ENCODE results near the gene ETNK1. TPM values are rescaled to one million over a fixed set of nuclear protein-coding genes. Genes with fewer than 3 reads are reported as not detected.

The ETNK1 gene
- total and polyA plus RNA-seq, 2 donors (not counting 1 experiment from before 2014, with no cell fraction given) = 19.4 to 106 TPM

DNA sequence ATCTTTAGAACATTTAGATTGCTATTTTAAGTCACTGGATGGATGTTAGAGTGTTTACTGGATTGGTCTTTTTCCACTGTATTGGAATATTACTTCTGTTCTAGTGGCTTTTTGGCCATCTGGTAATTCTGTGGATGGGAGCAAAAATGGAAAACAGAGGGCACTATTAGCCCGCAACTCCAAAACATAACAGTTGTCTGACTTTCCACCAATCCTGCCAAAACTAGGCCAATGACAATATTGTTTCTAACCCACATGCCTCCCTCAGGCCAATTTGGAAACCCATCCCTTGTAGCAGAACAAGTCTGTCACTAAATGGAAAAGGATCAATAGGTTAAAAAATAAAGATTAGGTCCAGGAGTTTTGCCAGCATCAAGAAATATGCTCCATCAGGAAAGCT lies 97.8 kb downstream of the ETNK1 start:
- no peaks in the 10 kb centered on the region for H3K36me3 ChIP-seq (replicated peaks in 1 of 2; ENCODE audit: control extremely low read depth in 1 of 2, control insufficient read depth in 1 of 2, extremely low read depth in 1 of 2, insufficient read depth in 2 of 2, low read length in 1 of 2)
- H3K4me2 ChIP-seq (replicated peaks; ENCODE audit: low read depth, low read length, poor library complexity, severe bottlenecking) = no peak overlapping the region
- H4K20me1 ChIP-seq (ENCODE audit: control insufficient read depth, insufficient read depth, low read length, poor library complexity, severe bottlenecking) = no peaks in the 10 kb centered on the region
- no peak for TF ChIP-seq EZH2 (IDR thresholded peaks at IDR 0.05; ENCODE audit: borderline replicate concordance, insufficient read depth, low read depth, low read length, poor library complexity, severe bottlenecking)
- TF ChIP-seq, protein P1, sequence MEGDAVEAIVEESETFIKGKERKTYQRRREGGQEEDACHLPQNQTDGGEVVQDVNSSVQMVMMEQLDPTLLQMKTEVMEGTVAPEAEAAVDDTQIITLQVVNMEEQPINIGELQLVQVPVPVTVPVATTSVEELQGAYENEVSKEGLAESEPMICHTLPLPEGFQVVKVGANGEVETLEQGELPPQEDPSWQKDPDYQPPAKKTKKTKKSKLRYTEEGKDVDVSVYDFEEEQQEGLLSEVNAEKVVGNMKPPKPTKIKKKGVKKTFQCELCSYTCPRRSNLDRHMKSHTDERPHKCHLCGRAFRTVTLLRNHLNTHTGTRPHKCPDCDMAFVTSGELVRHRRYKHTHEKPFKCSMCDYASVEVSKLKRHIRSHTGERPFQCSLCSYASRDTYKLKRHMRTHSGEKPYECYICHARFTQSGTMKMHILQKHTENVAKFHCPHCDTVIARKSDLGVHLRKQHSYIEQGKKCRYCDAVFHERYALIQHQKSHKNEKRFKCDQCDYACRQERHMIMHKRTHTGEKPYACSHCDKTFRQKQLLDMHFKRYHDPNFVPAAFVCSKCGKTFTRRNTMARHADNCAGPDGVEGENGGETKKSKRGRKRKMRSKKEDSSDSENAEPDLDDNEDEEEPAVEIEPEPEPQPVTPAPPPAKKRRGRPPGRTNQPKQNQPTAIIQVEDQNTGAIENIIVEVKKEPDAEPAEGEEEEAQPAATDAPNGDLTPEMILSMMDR (IDR thresholded peaks at IDR 0.05) = no peak
- no peak overlapping the region for H3K4me3 ChIP-seq (ENCODE audit: control extremely low read depth in 1 of 5, extremely low read depth in 1 of 5, insufficient read depth in 1 of 5, low read depth in 2 of 5, low read length in 4 of 5)
- ChIA-PET POLR2A (no interaction called here), CTCF (no interaction called here)
- Mint-ChIP-seq H3K27me3 (peaks cover 15% of the 10 kb centered on the region), H3K27ac (no peak overlapping the region), H3K4me1 (no peaks in the 10 kb centered on the region), H3K4me3 (no peak overlapping the region), H3K9me3 (ENCODE audit: insufficient read depth) (no peaks in the 10 kb centered on the region)
- no CpG with 5 or more reads among the region's 1 CpG for WGBS (ENCODE audit: insufficient coverage)
- H3K4me1 ChIP-seq (ENCODE audit: control insufficient read depth in 2 of 2, insufficient read depth in 2 of 2, low read length in 2 of 2) = no peaks in the 10 kb centered on the region
- ATAC-seq (ENCODE audit: low read depth) = no peak
- no peak overlapping the region for H3K27ac ChIP-seq (ENCODE audit: low read length in 2 of 2)
- H3K9ac ChIP-seq (ENCODE audit: low read length) = no peak overlapping the region
- no peaks in the 10 kb centered on the region for H3K9me3 ChIP-seq (ENCODE audit: control extremely low read depth in 1 of 3, control insufficient read depth in 2 of 3, insufficient read depth in 1 of 3, low read length in 2 of 3)
- H3K79me2 ChIP-seq (ENCODE audit: control insufficient read depth, insufficient read depth, low read length) = no peaks in the 10 kb centered on the region
- H2AFZ ChIP-seq (ENCODE audit: insufficient read depth, low read depth, low read length, poor library complexity, severe bottlenecking) = no peak overlapping the region
- H3K27me3 ChIP-seq (replicated peaks in 1 of 4; ENCODE audit: control extremely low read depth in 1 of 4, control insufficient read depth in 3 of 4, insufficient read depth in 4 of 4, low read length in 3 of 4) = no peaks in the 10 kb centered on the region
- intact Hi-C loops (cut with micrococcal nuclease) = no loop called here
- DNase-seq = no peak

DNA sequence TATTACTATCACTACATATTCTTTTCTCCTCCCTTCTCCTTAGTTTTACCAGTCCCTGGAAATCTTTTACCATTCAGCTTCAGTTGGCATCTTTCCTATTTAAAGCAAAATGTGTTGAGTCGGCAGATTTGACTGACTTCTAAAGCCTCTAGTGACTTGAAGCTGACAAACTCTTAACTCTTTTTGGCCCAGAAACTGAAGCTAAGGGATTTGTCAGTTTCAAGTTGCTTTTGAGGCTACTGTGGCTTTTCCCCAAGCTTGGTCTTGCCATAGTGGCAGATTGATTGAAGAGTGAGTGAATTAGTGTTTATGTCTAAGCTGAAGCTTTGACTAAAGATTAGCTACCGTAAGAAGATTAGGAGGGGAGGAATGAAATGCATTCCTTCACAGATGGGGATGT lies 104.0 kb downstream of the ETNK1 start:
- Histone ChIP-seq H3K4me1 (ENCODE audit: control insufficient read depth in 2 of 2, insufficient read depth in 2 of 2, low read length in 2 of 2) (no peaks in the 10 kb centered on the region), H3K9me3 (ENCODE audit: control extremely low read depth in 1 of 3, control insufficient read depth in 2 of 3, insufficient read depth in 1 of 3, low read length in 2 of 3) (no peaks in the 10 kb centered on the region), H3K36me3 (replicated peaks in 1 of 2; ENCODE audit: control extremely low read depth in 1 of 2, control insufficient read depth in 1 of 2, extremely low read depth in 1 of 2, insufficient read depth in 2 of 2, low read length in 1 of 2) (no peaks in the 10 kb centered on the region), H4K20me1 (ENCODE audit: control insufficient read depth, insufficient read depth, low read length, poor library complexity, severe bottlenecking) (no peaks in the 10 kb centered on the region), H3K9ac (ENCODE audit: low read length) (no peak overlapping the region), H3K79me2 (ENCODE audit: control insufficient read depth, insufficient read depth, low read length) (no peaks in the 10 kb centered on the region), H2AFZ (ENCODE audit: insufficient read depth, low read depth, low read length, poor library complexity, severe bottlenecking) (no peak overlapping the region), H3K4me2 (replicated peaks; ENCODE audit: low read depth, low read length, poor library complexity, severe bottlenecking) (no peak overlapping the region), H3K27me3 (replicated peaks in 1 of 4; ENCODE audit: control extremely low read depth in 1 of 4, control insufficient read depth in 3 of 4, insufficient read depth in 4 of 4, low read length in 3 of 4) (no peaks in the 10 kb centered on the region), H3K4me3 (ENCODE audit: control extremely low read depth in 1 of 5, extremely low read depth in 1 of 5, insufficient read depth in 1 of 5, low read depth in 2 of 5, low read length in 4 of 5) (no peak overlapping the region), H3K27ac (ENCODE audit: low read length in 2 of 2) (no peak overlapping the region)
- WGBS (ENCODE audit: insufficient coverage) = 100% methylated on average over 2 of the region's 2 CpGs
- intact Hi-C loops (cut with micrococcal nuclease) = no loop called here
- H3K27me3 Mint-ChIP-seq = peaks cover 4% of the 10 kb centered on the region
- ATAC-seq (ENCODE audit: low read depth) (no peak), DNase-seq (no peak)
- H3K27ac Mint-ChIP-seq = no peak overlapping the region
- CTCF ChIA-PET = interaction anchor here (1.2 kb wide), 1 partner anchor 55 kb away, joined by 9 read pairs; no protein-coding TSS in a partner anchor
- no peak for TF ChIP-seq EZH2 (IDR thresholded peaks at IDR 0.05; ENCODE audit: borderline replicate concordance, insufficient read depth, low read depth, low read length, poor library complexity, severe bottlenecking)
- TF ChIP-seq, protein P1 (IDR thresholded peaks at IDR 0.05) = no peak
- POLR2A ChIA-PET = no interaction called here
- H3K4me1 Mint-ChIP-seq = no peaks in the 10 kb centered on the region
- no peak overlapping the region for H3K4me3 Mint-ChIP-seq
- H3K9me3 Mint-ChIP-seq (ENCODE audit: insufficient read depth) = no peaks in the 10 kb centered on the region
